CD4-positive, alpha-beta T cell treated with Interleukin-12 subunit alpha and Interleukin-12 subunit beta, for 1 hour (primary cell): ENCODE measurements around the gene UFSP1.
A peak's percentile ranks its signal among the peaks of the same experiment; 100 is the strongest.

Experiments used
- DNase-seq: peaks from one replicate; pipeline ENCODE4 v3.0.0-alpha.2; 2020

Gene UFSP1

GRCh38 chr7:100854146-100854895 is 35.2 kb downstream of the UFSP1 start:
- DNase-seq = no peak

GRCh38 chr7:100852048-100852872 is 37.3 kb downstream of the UFSP1 start, which contains the start of gene SLC12A9:
Gene SLC12A9 (plus strand): TSS chr7:100852713. CDS start chr7:100854198, 1,485 bp downstream.
- peak; percentile 86 for DNase-seq

GRCh38 chr7:100847360-100847759 is 42.2 kb downstream of the UFSP1 start:
- no peak for DNase-seq

DNA sequence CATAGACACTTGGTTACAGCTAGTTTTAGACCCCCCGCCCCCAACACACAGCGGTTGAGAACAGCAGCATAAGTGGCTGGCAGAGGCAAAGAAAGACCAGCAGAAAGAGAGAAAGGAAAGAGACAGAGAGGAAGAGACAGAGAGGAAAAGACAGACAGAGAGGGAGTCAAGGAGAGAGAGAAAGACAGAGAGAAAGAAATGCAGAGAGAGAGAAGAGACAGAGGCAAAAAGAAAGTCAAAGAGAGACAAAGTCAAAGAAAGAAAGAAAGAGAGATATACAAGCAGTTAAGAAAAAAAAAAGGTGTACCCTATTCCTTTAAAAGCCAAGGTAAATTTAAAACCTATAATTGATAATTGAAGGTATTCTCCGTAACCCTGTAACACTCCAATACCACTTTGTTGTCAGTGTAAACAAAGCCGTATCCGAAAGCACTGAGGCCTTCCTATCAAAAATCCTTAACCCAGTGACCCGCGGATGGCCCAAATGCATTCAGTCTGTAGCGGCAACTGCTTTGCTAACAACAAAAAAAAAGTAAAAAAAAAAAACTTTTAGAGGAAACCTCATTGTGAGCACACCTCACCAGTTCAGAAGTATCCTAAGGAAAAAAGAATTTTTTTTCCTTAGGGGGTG is 48.9 kb downstream of the UFSP1 start:
- no peak for DNase-seq

GRCh38 chr7:100839361-100839760 is 50.2 kb downstream of the UFSP1 start:
- DNase-seq = no peak
